H9 (cell line): ENCODE measurements around the gene TDRD3. TPM values are rescaled to one million over a fixed set of nuclear protein-coding genes. Genes with fewer than 3 reads are reported as not detected.

Source experiments
- DNase-seq: peaks from one replicate; pipeline ENCODE4 v3.0.0-alpha.2; 2017
- H2AFZ ChIP-seq: one replicate; pipeline ENCODE4 v1.6.1; 2013; ENCODE audit warnings: mild to moderate bottlenecking, low read length, control low read depth, moderate library complexity
- H2AK5ac ChIP-seq: 2 replicates; pipeline ENCODE4 v1.6.1; 2013; ENCODE audit warnings: low read length, control low read depth, mixed read lengths; ENCODE audit not compliant: insufficient read length
- H2BK120ac ChIP-seq: one replicate; pipeline ENCODE4 v1.6.1; 2013; ENCODE audit warnings: low read depth, mild to moderate bottlenecking, low read length, control low read depth, inconsistent platforms; ENCODE audit not compliant: poor library complexity, severe bottlenecking
- H2BK12ac ChIP-seq: 2 replicates; pipeline ENCODE4 v1.6.1; 2013; ENCODE audit warnings: low read length, control low read depth, mixed read lengths, low read depth; ENCODE audit not compliant: insufficient read length
- H2BK15ac ChIP-seq: 2 replicates; pipeline ENCODE4 v1.6.1; 2013; ENCODE audit warnings: low read depth, low read length, control low read depth
- H2BK20ac ChIP-seq: one replicate; pipeline ENCODE4 v1.6.1; 2013; ENCODE audit warnings: low read depth, mild to moderate bottlenecking, low read length, control low read depth, inconsistent platforms; ENCODE audit not compliant: poor library complexity, severe bottlenecking
- H2BK5ac ChIP-seq: 2 replicates; pipeline ENCODE4 v1.6.1; 2013; ENCODE audit warnings: low read length, control low read depth, mixed read lengths; ENCODE audit not compliant: insufficient read length
- H3K14ac ChIP-seq: 2 replicates; pipeline ENCODE4 v1.6.1; 2013; ENCODE audit warnings: low read length, control low read depth; ENCODE audit not compliant: insufficient read depth
- H3K18ac ChIP-seq: 2 replicates; pipeline ENCODE4 v1.6.1; 2013; ENCODE audit warnings: low read depth, mild to moderate bottlenecking, mixed read lengths, low read length, control low read depth; ENCODE audit not compliant: insufficient read length
- H3K23ac ChIP-seq: 2 replicates; pipeline ENCODE4 v1.6.1; 2013; ENCODE audit warnings: low read length, control low read depth, mixed read lengths, low read depth; ENCODE audit not compliant: insufficient read length
- H3K23me2 ChIP-seq: 2 replicates; pipeline ENCODE4 v1.6.1; 2013; ENCODE audit warnings: low read depth, mild to moderate bottlenecking, mixed read lengths, low read length, control low read depth; ENCODE audit not compliant: insufficient read length, poor library complexity, severe bottlenecking
- H3K27ac ChIP-seq: 2 replicates; pipeline ENCODE4 v1.5.1; 2013; ENCODE audit warnings: low read length, control low read depth, mixed read lengths, low read depth; ENCODE audit not compliant: insufficient read length
- H3K27me3 ChIP-seq: 2 replicates; pipeline ENCODE4 v1.6.1; 2013; ENCODE audit warnings: low read length, control low read depth, inconsistent platforms; ENCODE audit not compliant: insufficient read depth
- H3K4ac ChIP-seq: 2 replicates; pipeline ENCODE4 v1.6.1; 2013; ENCODE audit warnings: low read depth, mild to moderate bottlenecking, control low read depth, inconsistent platforms, low read length, moderate library complexity
- H3K4me1 ChIP-seq: 2 replicates; pipeline ENCODE4 v1.6.1; 2013; ENCODE audit warnings: low read length, control low read depth, inconsistent platforms; ENCODE audit not compliant: insufficient read depth
- H3K4me2 ChIP-seq: 2 replicates; pipeline ENCODE4 v1.6.1; 2013; ENCODE audit warnings: low read length, control low read depth, mixed read lengths; ENCODE audit not compliant: insufficient read length, insufficient read depth
- H3K56ac ChIP-seq: 2 replicates; pipeline ENCODE4 v1.6.1; 2013; ENCODE audit warnings: low read depth, mild to moderate bottlenecking, mixed read lengths, low read length, control low read depth; ENCODE audit not compliant: insufficient read length
- H3K79me1 ChIP-seq: 2 replicates; pipeline ENCODE4 v1.6.1; 2013; ENCODE audit warnings: low read depth, mild to moderate bottlenecking, moderate library complexity, low read length, control low read depth, inconsistent platforms; ENCODE audit not compliant: insufficient read depth, poor library complexity, severe bottlenecking
- H3K79me2 ChIP-seq: 2 replicates; pipeline ENCODE4 v1.6.1; 2013; ENCODE audit warnings: low read length, control low read depth, inconsistent platforms; ENCODE audit not compliant: insufficient read depth
- H3K9ac ChIP-seq: 2 replicates; pipeline ENCODE4 v1.6.1; 2013; ENCODE audit warnings: low read length, control low read depth, mixed read lengths; ENCODE audit not compliant: insufficient read length; ENCODE audit errors: extremely low read depth
- H3K9me3 ChIP-seq: one replicate; pipeline ENCODE4 v1.6.1; 2013; ENCODE audit warnings: low read depth, low read length, inconsistent platforms; ENCODE audit not compliant: control insufficient read depth
- H3T11ph ChIP-seq: one replicate; pipeline ENCODE4 v1.6.1; 2013; ENCODE audit warnings: mild to moderate bottlenecking, low read length, control low read depth, inconsistent platforms
- H4K20me1 ChIP-seq: one replicate; pipeline ENCODE4 v1.6.1; 2013; ENCODE audit not compliant: control insufficient read depth, insufficient read length, insufficient read depth
- H4K5ac ChIP-seq: 2 replicates; pipeline ENCODE4 v1.6.1; 2013; ENCODE audit warnings: low read depth, mild to moderate bottlenecking, mixed read lengths, low read length, control low read depth; ENCODE audit not compliant: insufficient read length
- H4K8ac ChIP-seq: replicated peaks from 2 replicates; pipeline ENCODE4 v1.6.1; 2013; ENCODE audit warnings: low read length, control low read depth, mixed read lengths, low read depth; ENCODE audit not compliant: insufficient read length
- H4K91ac ChIP-seq: 2 replicates; pipeline ENCODE4 v1.6.1; 2013; ENCODE audit warnings: low read depth, mild to moderate bottlenecking, moderate library complexity, mixed read lengths, low read length, control low read depth; ENCODE audit not compliant: insufficient read length
- H3K27ac Mint-ChIP-seq, 3 experiments: 2 replicates in 2 of 3; 3 replicates in 1 of 3; pipeline ENCODE4 v1.8.0; 2020 to 2021; ENCODE audit warnings: mixed read lengths in 3 of 3, mild to moderate bottlenecking in 1 of 3, moderate library complexity in 1 of 3
- H3K27me3 Mint-ChIP-seq: 2 replicates; pipeline ENCODE4 v1.8.0; 2021; ENCODE audit warnings: low read depth, mild to moderate bottlenecking, moderate library complexity, mixed read lengths
- H3K36me3 Mint-ChIP-seq, 3 experiments: 2 replicates in 2 of 3; 3 replicates in 1 of 3; pipeline ENCODE4 v1.8.0; 2020 to 2021; ENCODE audit warnings: low read depth in 3 of 3, mixed read lengths in 3 of 3; ENCODE audit not compliant: insufficient read depth in 1 of 3
- H3K4me1 Mint-ChIP-seq, 2 experiments: 2 replicates each; pipeline ENCODE4 v1.8.0; 2020; ENCODE audit warnings: mixed read lengths in 2 of 2
- H3K4me3 Mint-ChIP-seq, 2 experiments: 2 replicates in 1 of 2; 3 replicates in 1 of 2; pipeline ENCODE4 v1.8.0; 2020 to 2021; ENCODE audit warnings: mild to moderate bottlenecking in 2 of 2, mixed read lengths in 2 of 2, moderate library complexity in 1 of 2
- H3K9me3 Mint-ChIP-seq, 2 experiments: 2 replicates in 1 of 2; 3 replicates in 1 of 2; pipeline ENCODE4 v1.8.0; 2020; ENCODE audit warnings: mild to moderate bottlenecking in 2 of 2, mixed read lengths in 2 of 2, moderate library complexity in 1 of 2
- WGBS: extraction: QIAGEN DNeasy Blood & Tissue Kit; methylation state at CpG from one replicate; pipeline ENCODE4 v1.1.7; 2013; ENCODE audit warnings: missing lambda C conversion rate, low lambda C conversion rate, mixed read lengths; ENCODE audit not compliant: insufficient read length; ENCODE audit errors: extremely low coverage; 5-methylcytosine and 5-hydroxymethylcytosine counted together
- total RNA-seq: library from RNA; stranded (reverse); gene quantifications from 2 replicates; pipeline ENCODE4 v1.2.1, GENCODE V29; 2021
- TF ChIP-seq, protein P1 (sequence below): fragments of 200-600 bp; sonication (generic); conservative IDR thresholded peaks from 3 replicates; pipeline ENCODE4 v1.8.0; 2021; ENCODE audit warnings: antibody characterized with exemption, mild to moderate bottlenecking

TDRD3 gene
- total RNA-seq, 1 experiment from 2014 or later = 16.1 TPM

DNA sequence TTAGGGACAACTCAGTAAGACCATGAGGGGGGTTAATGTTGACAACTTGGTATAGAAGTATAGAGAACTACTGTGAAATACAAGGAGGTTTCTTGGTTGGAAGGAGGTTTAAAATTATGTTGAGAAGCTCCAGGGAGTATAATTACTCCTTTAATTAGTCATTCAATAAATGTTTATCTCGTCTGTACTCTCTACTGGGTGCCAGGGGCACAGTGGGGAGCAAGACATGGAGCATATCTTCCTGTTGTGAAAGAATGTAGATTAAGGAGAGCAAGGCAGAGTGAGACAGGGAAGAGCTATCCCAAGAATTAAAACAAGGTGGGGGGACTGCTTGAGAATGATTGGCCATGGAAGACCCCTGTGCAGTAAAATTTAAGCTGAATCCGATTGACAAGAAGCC, 33.7 kb upstream of the TDRD3 start:
- no peak overlapping the region for H2BK5ac ChIP-seq
- TF ChIP-seq, protein P1, sequence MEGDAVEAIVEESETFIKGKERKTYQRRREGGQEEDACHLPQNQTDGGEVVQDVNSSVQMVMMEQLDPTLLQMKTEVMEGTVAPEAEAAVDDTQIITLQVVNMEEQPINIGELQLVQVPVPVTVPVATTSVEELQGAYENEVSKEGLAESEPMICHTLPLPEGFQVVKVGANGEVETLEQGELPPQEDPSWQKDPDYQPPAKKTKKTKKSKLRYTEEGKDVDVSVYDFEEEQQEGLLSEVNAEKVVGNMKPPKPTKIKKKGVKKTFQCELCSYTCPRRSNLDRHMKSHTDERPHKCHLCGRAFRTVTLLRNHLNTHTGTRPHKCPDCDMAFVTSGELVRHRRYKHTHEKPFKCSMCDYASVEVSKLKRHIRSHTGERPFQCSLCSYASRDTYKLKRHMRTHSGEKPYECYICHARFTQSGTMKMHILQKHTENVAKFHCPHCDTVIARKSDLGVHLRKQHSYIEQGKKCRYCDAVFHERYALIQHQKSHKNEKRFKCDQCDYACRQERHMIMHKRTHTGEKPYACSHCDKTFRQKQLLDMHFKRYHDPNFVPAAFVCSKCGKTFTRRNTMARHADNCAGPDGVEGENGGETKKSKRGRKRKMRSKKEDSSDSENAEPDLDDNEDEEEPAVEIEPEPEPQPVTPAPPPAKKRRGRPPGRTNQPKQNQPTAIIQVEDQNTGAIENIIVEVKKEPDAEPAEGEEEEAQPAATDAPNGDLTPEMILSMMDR = no peak
- H3K23me2 ChIP-seq = no peaks in the 10 kb centered on the region
- no peaks in the 10 kb centered on the region for H4K20me1 ChIP-seq
- Mint-ChIP-seq H3K4me3 (no peak overlapping the region), H3K4me1 (peaks cover 4 to 5% of the 10 kb centered on the region in 2 experiments; a peak in 3 of 4 replicates), H3K27me3 (no peaks in the 10 kb centered on the region), H3K9me3 (no peaks in the 10 kb centered on the region), H3K27ac (no peak overlapping the region; a peak in 1 of 7 replicates), H3K36me3 (no peaks in the 10 kb centered on the region)
- no CpG with 5 or more reads among the region's 2 CpGs for WGBS
- H3K9ac ChIP-seq = no peak overlapping the region
- H3K18ac ChIP-seq = no peak overlapping the region
- H3K4ac ChIP-seq = no peak overlapping the region
- no peaks in the 10 kb centered on the region for H3K79me2 ChIP-seq
- no peaks in the 10 kb centered on the region for H3K27me3 ChIP-seq
- no peak overlapping the region for H2AFZ ChIP-seq
- no peak overlapping the region for H3K4me2 ChIP-seq
- H2BK20ac ChIP-seq = no peak overlapping the region
- no peaks in the 10 kb centered on the region; the same call in 1 of the 2 replicates for H3K4me1 ChIP-seq
- no peak overlapping the region for H4K5ac ChIP-seq
- no peak overlapping the region for H2BK120ac ChIP-seq
- no peak overlapping the region for H3T11ph ChIP-seq
- H3K79me1 ChIP-seq = no peaks in the 10 kb centered on the region
- no peak overlapping the region for H4K8ac ChIP-seq
- no peak overlapping the region for H3K27ac ChIP-seq
- no peak overlapping the region for H2BK15ac ChIP-seq
- H3K56ac ChIP-seq = no peak overlapping the region
- no peak overlapping the region for H3K23ac ChIP-seq
- no peak overlapping the region for H2BK12ac ChIP-seq
- DNase-seq = no peak
- no peak overlapping the region for H3K14ac ChIP-seq
- H2AK5ac ChIP-seq = no peak overlapping the region
- H3K9me3 ChIP-seq = no peaks in the 10 kb centered on the region
- H4K91ac ChIP-seq = no peak overlapping the region
